Measurements from ENCODE around the gene GPR173.

Gene GPR173, protein sequence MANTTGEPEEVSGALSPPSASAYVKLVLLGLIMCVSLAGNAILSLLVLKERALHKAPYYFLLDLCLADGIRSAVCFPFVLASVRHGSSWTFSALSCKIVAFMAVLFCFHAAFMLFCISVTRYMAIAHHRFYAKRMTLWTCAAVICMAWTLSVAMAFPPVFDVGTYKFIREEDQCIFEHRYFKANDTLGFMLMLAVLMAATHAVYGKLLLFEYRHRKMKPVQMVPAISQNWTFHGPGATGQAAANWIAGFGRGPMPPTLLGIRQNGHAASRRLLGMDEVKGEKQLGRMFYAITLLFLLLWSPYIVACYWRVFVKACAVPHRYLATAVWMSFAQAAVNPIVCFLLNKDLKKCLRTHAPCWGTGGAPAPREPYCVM

DNA sequence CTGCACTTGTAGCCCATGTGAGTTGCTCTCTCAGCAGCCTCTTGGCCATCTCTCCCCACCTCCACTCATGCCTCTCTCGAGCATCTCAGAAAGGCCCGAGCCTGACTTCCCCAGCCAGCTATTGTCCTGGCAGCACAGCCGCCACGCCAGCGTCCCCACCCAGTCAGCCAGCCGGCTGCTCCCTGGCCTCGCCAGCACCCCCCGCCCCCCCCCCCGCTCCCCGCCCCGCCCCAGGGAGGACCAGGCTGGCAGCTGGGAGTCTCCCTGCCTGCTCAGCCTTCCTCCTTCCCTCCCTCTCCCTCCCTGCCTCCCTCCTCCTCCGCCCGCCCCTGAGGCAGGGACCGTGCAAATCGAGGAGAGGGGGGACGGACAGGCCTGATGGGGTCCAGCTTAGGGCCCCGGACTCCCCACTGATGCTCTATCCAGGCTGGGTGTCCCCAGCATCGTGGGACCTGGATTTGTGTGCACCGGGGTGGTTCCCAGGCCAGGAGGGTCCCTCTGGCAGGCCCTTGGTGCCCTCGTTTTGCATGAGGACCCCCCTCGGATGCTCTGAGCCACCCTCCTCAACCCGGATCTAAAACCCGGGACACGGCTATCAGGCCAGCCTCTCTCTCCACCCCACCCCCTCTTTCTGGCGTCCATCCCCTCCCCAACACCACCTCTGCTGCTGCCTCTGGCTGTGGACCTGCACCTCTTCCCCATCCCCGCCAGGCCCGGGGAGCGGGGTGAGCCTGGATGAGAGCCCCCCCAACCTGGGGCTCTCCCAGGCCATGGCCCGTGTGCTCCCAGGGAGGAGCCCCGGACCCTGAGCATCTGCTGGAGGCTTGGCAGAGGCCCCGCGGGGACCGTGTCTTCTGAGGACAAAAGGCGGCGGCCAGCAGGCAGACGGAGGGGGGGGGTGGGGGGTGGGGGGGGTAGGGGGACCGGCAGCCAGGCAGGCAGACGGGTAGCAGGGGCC is at the start of gene GPR173:
GPR173 (plus strand) TSS at position 621 of the 958 bp plus-strand sequence. CDS start 27,833 bp downstream, outside the sequence.
- DNase-seq, result no peak

DNA sequence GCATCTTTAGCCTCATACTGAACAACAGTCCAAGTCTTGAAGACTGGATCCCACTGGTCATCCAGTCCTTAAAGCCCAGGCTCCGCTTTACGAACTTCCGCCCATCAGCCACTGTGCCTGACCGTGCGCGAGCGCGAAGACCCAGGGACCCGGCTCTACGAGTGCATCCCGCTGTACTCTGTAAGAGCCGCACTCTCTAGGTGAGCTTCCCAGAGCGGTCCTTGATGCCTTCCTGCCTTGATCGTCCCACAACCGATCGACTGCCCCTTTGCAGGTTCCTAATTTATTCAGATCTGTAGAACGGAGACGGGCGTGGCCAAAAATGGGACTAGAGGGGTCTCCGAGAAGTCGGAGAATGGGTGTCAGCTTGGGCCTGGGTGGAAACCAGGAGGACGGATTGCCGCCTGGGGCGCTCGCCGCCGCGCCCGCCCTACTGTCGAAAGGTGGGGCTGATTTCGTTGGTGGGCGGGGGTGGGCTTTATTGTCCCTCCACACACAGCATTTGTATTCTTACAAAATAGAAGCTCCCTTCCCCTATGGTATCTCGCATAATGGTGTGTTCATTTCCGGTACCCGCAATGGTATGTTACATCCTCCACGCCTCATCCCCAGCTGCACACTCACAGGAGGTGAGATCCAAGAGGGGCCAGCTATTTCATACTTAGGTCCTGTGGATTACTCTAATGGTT is 48.0 kb upstream of the GPR173 start:
- DNase-seq, result no peak

DNA sequence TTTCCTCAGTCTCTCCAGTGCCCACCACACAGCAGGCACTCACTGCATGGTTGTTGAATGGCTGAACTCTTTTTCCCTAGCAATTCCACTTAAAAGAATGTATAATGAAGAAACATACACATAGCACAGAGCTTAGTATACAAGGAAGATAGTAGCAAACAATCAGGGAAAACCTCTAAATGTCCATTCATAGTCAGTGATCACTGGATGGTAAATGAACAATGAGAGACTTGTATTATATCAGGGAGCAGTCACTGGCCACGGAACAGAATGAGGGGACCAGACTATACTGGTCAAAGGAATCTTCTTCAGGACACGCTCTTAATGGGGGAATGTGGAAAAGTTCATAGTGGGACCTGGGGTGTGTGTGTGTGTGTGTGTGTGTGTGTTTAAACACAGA is 46.6 kb upstream of the GPR173 start:
- DNase-seq, result no peak

DNA sequence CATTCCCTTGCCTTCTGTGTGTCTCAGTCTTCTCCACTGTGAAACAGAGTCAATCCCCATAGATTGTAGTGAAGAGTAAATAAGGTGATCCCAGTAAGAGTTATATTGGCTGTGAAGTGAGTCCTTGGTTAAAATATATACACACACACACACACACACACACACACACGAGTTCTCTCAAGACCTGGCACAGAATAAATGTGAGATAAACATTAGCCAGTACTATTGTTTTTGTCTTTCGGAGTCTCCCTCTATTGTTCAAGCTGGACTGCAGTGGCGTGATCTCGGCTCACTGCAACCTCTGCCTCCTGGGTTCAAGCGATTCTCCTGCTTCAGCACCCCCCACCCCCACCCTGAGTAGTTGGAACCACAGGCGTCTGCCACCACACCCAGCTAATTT is 45.5 kb upstream of the GPR173 start:
- DNase-seq, result no peak

DNA sequence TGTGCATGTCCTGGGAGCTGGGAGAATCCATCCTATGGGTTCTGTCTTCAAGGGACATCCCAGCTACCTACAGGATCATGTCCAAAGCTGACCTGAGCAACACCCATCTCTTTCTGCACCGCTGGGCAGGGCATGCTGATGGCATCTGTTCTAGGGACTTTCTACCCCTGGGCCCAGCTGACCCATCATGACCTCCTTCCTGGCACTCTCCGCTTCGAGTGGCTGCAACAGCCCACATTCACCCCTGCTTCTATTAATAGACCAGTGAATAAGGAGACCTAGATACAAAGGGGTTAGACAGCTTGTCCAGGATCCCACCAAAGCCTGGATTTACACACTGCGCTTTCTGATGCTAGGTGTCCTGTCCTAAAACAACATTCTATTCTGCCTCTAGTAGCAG is 44.6 kb upstream of the GPR173 start:
- no peak for DNase-seq

DNA sequence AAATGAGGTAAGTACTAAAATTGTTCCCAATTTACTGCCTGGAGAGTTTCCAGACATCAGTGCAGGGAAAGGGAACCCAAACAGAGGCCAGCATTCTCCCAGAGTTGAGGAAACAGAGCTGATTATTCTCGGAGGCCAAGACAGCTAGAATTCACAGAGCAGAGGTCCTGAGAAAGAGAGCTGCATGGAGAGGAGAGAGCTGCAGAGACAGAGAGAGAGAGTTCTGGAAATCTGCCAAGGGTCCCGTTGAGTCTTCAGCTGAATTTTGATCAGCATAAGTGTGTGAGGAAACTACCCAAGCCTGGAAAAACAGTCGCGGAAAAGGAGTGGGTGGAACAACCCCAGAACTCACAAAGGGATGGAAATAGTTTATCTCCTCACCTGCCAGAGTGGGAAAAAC is 43.8 kb upstream of the GPR173 start:
- no peak for DNase-seq

DNA sequence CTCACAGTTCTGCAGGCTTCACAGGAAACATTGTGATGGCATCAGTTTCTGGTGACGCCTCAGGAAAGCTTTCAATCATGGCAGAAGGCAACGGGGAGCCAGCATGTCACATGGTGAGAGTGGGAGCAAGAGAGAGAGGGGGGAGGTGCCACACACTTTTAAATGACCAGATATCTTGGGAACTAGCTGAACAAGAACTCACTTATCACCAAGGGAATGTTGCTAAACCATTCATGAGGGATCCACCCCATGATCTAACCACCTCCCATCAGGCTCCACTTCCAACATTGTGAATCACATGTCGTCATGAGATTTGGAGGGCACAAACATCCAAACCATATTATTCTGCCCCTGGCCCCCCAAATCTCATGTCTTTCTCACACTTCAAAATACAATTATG is 43.3 kb upstream of the GPR173 start:
- DNase-seq, result no peak

DNA sequence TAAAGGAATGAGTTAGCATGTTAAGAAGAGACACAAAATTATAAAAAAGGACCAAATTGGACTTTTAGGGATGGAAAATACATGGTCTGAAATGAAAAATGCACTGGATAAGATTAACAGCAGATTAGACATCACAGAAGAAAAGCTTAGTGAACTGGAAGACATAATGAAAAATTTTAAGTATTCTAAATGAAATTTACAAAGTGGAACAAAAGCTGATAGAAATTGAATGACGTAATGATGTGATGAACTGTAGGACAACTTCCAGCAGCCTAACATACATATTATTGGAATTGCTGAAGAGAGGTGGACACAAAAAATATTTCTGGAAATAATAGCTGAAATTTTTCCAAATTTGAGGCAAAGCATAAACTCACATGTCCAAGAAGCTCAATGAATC is 39.6 kb upstream of the GPR173 start:
- DNase-seq, result no peak

DNA sequence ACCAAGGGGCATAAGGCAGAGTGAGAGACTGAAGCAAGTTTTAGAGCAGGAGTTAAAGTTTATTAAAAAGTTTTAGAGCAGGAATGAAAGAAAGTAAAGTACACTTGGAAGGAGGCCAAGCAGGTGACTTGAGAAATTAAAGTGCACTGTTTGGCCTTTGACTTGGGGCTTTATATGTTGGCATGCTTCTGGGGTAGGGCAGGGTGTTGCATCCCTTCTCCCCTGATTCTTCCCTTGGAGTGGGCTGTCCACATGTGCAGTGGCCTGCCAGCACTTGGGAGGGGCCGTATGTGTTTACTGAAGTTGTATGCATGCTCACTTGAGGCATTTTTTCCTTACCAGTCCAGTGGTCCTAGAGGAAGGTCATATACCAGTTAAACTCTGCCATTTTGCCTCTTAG is 35.3 kb upstream of the GPR173 start:
- DNase-seq, result no peak

DNA sequence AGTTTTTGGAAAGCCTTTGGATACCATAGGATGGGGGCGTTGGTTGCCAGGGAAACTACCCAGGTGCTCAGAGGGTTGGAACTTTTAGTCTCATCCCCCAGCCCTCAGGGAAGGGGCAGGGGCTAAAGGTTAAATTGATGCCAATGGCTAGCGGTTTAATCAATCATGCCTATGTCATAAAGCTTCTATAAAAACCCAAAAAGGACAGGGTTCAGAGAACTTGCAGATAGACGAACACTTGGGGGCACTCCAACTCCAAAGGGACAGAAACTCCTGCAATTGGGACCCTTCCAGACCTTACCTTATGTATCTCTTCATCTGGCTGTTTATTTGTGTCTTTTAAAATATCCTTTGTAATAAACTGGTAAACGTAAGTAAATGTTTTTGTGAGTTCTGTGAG is 30.0 kb upstream of the GPR173 start:
- no peak for DNase-seq

DNA sequence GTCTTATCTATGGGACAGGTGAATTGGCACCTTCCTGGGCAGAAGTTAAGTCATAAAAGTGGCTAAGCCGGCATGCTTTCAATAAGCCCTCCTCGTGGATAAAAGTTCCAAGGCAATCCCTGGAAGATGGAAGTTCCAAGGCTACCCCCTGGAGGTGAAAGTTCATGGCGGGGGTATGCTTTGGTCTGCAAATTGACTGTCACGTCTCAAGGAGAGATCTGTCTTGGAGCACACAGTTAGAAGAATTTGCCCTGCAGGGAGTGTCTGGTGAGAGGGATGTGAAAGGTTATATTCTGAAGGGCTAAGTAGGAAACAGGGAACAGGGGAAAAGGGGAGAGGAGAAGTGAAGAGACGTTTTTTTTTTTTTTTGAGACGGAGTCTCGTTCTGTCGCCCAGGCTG is 26.2 kb upstream of the GPR173 start:
- no peak for DNase-seq

DNA sequence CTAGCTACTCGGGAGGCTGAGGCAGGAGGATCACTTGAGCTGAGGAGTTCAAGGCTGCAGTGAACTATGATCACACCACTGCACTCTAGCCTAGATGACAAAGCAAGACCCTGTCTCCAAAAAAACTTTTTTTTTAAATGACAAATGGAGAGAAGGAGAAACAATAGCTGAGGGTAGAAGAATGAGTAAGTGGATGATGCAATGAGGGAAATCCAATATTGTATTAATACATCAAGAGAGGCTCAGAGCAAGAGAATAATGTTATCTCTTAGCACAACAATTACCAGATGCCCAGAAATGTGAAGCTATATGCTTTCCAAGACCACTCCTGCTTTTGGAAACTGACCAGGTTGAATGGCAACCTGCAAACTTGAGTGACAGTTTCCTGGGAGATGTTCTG is 19.9 kb upstream of the GPR173 start:
- DNase-seq, result no peak

DNA sequence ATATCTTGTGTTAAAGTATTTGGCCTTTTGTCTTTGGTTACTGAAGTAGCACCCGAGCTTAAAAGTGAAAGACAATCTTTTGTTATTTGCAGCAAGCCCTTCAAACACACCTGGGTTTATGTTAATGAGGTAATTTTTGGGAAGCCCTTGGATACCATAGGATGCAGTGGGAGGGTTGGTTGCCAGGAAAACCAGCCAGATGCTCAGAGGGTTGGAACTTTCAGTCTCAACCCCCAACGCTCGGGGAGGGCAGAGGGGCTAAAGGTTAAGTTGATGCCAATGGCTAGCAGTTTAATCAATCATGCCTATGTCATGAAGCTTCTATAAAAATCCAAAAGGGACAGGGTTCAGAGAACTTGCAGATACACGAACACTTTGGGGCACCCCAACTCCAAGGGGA is 17.2 kb upstream of the GPR173 start:
- DNase-seq, result no peak

DNA sequence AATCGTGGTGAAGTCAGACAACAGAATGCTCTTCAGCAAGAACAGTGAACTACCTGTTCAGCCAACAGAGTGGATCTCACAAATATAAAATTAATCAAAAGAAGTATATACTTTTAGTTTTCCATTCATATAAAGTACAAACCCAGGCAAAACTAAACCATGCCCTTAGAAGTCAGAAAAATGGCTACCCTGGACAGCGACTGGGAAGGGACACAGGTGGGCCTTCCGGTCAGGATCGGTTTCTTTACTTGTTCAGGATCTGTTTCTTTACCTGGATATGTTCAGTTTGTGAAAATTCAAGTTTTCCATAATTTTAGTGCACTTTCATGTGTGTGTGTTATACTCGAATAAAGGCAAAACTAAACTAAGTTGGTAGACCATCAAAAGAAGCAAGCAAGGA is 12.4 kb upstream of the GPR173 start:
- DNase-seq, result no peak

DNA sequence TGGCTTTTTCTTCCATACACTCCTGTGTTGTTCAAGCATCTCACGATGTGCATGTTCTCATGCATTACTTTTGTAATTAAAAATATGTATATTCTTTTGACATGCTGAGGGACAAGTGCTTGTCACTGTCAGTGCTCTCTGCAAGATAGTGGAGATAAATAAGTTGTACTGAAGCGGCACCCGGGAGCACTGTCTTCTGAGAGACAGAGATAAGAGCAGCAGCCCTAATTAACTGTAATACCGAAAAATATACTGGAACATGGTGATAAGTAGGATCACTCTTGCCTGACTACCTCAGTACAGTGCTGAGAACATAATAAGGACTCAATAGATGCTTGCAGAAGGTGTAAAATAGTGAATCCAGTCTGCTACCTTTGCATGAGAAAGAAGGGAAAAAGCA is 9.4 kb upstream of the GPR173 start:
- DNase-seq, result no peak

DNA sequence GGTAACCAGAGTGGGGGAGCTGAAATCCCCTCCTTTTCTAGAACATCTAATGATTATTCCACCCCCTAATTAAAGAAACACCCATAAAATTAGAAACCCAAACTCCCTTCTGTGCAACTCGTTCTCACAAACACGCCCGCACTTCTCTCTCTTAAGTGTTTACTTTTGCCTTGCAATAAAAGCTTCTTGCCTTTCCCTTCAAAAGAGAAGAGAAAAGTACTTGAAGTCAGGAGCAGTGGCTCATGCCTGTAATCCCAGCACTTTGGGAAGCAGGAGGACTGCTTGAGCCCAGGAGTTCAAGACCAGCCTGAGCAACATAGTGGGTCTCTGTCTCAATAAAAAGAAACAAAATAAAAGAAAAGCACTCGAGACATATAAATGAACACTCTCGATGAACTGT is 3.6 kb upstream of the GPR173 start:
- DNase-seq, result no peak

DNA sequence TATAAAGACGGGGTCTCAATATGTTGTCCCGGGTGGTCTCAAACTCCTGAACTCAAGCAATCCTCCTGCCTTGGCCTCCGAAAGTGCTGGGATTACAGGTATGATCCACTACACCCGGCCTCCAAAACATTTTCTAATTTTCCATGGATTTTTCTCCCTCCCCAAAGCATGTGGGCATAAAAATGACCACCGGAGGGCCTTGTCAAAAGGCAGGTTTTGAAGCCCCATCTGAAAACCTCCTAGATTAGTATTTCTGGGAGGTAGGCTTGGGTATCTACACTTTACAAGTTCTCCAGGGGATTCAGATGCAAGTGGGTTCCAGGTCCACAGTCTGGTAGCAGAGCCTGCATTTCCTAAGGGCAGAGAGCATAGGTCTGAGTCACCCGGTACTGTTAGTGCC is 1.4 kb upstream of the GPR173 start:
- no peak for DNase-seq

DNA sequence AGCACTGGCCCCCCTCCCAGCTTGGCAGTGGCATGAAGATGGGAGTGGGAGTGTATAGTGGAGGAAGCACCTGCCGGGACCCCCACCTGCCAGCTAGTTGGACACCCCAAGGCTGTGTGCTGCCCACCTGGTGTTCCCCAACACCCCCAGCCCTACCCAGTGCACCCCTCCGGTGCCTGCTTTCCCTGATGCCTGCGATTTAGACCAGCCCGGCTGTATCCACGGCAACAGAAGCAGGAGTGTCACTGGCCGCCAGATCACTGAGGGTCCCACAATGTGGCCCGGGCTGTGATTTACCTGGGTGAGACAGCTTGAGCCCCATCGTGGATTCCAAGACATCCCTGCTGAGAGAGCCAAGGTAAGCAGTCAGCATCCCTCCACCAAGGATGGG is 533 bp downstream of the GPR173 start:
- DNase-seq, result no peak

DNA sequence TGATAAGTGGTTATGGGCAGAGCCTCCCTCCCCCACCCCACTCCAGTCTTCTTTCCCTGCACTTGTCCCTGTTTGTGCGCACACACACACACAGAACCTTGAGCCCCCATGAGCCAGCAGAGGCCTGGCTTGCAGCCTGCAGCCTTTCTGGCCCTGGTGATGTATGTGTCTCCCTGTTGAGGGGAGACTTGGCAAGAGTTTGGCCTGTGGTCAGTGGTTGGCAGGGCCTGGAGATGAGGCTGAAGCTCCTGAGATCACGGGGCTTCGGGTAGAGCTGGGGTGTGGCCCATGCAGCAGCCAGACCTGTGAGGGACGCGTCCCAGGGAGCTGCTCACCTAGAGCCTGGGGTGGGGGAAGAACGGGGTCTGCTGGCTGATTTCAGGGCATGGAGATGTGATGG is 2.3 kb downstream of the GPR173 start:
- DNase-seq, result no peak

DNA sequence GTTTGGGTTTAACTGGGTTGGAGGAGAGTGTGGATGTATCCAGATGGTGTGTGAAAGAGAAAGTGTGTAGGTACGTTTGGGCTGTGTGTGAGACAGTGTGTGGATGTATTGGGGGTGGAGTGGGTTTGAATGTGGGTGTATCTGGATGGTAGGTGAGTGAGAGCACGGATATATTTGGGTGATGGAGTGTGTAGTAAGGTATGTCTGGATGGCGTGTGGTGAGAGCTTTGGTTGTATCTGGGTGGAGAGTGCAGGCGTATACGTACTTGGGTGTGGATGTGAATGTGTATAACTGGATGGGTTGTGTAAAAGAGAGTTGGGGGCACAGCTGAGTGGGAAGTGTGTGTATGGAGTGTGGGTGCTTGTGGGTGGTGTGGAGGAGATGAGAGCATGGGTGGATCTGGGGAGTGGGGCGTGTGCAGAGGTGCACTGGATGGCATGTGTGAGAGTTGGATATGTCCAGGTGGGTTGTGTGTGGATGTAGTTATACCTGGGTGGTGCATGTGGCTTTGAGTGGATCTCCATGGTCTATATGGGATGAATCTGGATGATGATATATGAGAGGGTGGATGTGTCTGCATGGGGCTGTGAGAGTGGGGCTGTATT is 6.8 kb downstream of the GPR173 start:
- no peak for DNase-seq

DNA sequence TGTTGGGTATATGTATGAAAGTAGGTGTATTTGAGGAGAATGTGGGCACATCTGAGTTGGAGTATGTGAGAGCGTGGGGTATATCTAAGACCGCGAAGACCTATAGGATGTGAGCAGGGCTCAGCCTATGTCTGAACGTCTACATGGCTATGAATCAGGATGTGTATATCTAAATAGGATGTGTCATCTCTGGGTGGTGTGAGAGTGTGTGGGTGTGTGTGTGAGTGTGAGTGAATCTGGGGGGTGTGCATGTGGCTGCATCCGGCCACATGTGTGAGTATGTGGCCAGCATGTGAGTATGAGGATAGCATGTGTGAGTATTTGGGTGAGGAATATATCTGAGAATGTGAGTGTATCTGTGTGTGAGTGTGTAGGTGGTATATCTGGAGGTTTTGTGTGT is 7.7 kb downstream of the GPR173 start:
- DNase-seq, result no peak

DNA sequence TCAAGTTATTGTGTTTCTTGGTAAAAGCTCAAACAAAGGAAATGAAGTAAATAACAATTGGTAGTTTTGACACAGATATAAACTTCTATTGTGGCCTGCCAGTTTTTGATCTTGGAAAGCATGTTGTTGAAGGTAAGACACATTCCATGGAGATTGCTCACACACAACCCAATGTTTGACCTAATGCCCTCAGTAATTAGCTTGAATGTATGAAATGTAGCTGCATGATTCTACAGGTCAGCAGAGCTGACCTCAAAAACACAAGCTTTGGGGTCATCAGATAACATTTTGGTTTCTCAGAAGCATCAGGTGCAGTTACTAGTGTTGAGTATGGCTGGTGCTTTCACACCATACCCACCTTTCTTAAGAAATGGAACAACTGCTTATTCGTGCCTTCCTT is 16.5 kb downstream of the GPR173 start:
- DNase-seq, result no peak

DNA sequence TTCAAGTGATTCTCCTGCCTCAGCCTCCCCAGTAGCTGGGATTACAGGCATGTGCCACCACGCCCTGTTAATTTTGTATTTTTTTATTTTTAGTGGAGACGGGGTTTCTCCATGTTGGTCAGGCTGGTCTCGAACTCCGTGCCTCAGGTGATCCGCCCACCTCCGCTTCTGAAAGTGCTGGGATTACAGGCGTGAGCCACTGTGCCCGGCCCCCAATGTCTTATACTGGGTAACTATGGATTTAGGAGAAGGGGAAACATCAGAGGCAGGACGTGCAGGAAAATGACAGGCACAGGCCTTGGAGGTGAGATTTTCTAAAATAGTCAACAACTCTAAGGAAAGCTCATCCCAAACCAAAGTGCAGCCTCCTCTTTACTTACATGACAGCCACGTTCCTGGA is 22.5 kb downstream of the GPR173 start:
- no peak for DNase-seq
